Parathyroid adenoma (tissue), 2 donors: Measurements from ENCODE around the gene ZNF507.

ENCODE experiments used
- H2AFZ ChIP-seq: fragments of 300-600 bp; sonication (generic); one replicate; pipeline ENCODE4 v1.7.0; 2017; ENCODE audit warnings: antibody characterized with exemption, mild to moderate bottlenecking
- H3K27ac ChIP-seq: fragments of 300-600 bp; sonication (generic); one replicate; pipeline ENCODE4 v1.7.0; 2017
- H3K27me3 ChIP-seq: fragments of 300-600 bp; sonication (generic); one replicate; pipeline ENCODE4 v1.7.0; 2017; ENCODE audit warnings: low read length; ENCODE audit not compliant: control insufficient read depth, insufficient read depth
- H3K36me3 ChIP-seq: fragments of 300-600 bp; sonication (generic); one replicate; pipeline ENCODE4 v1.7.0; 2017; ENCODE audit warnings: low read length; ENCODE audit not compliant: control insufficient read depth, insufficient read depth
- H3K4me1 ChIP-seq: fragments of 300-600 bp; sonication (generic); one replicate; pipeline ENCODE4 v1.7.0; 2017; ENCODE audit warnings: control low read depth
- H3K4me2 ChIP-seq: fragments of 300-600 bp; sonication (generic); one replicate; pipeline ENCODE4 v1.7.0; 2017; ENCODE audit warnings: low read length
- H3K4me3 ChIP-seq: fragments of 300-600 bp; sonication (generic); one replicate; pipeline ENCODE4 v1.7.0; 2017; ENCODE audit warnings: low read depth, low read length
- H3K79me2 ChIP-seq: fragments of 300-600 bp; sonication (generic); one replicate; pipeline ENCODE4 v1.7.0; 2017; ENCODE audit warnings: control low read depth
- H3K9ac ChIP-seq: fragments of 300-600 bp; sonication (generic); one replicate; pipeline ENCODE4 v1.7.0; 2017; ENCODE audit warnings: mild to moderate bottlenecking
- H3K9me3 ChIP-seq: fragments of 300-600 bp; sonication (generic); one replicate; pipeline ENCODE4 v1.7.0; 2017; ENCODE audit warnings: low read length; ENCODE audit not compliant: control insufficient read depth
- CTCF ChIP-seq: fragments of 300-600 bp; sonication (generic); IDR thresholded peaks from one replicate; pipeline ENCODE4 v1.7.0; 2017; ENCODE audit warnings: antibody characterized with exemption, mild to moderate bottlenecking
- donor health status: primary hyperparathyroidism.

The ZNF507 gene

GRCh38 chr19:32401992-32402391, 56.6 kb downstream of the ZNF507 start:
- no peak overlapping the region for H2AFZ ChIP-seq
- H3K9me3 ChIP-seq, result no peaks in the 10 kb centered on the region
- no peak for TF ChIP-seq CTCF
- H3K4me3 ChIP-seq, result no peak overlapping the region
- no peaks in the 10 kb centered on the region for H3K27me3 ChIP-seq
- no peaks in the 10 kb centered on the region for H3K36me3 ChIP-seq
- no peak overlapping the region for H3K27ac ChIP-seq
- H3K4me1 ChIP-seq, result no peaks in the 10 kb centered on the region
- H3K4me2 ChIP-seq, result no peak overlapping the region
- H3K9ac ChIP-seq, result no peak overlapping the region
- H3K79me2 ChIP-seq, result no peaks in the 10 kb centered on the region

GRCh38 chr19:32403291-32403995, 58.0 kb downstream of the ZNF507 start:
- no peak overlapping the region for H2AFZ ChIP-seq
- peaks cover 1% of the 10 kb centered on the region for H3K36me3 ChIP-seq
- H3K27me3 ChIP-seq, result no peaks in the 10 kb centered on the region
- no peaks in the 10 kb centered on the region for H3K79me2 ChIP-seq
- no peak overlapping the region for H3K4me2 ChIP-seq
- no peak overlapping the region for H3K27ac ChIP-seq
- no peak for TF ChIP-seq CTCF
- H3K4me1 ChIP-seq, result no peaks in the 10 kb centered on the region
- no peaks in the 10 kb centered on the region for H3K9me3 ChIP-seq
- H3K4me3 ChIP-seq, result no peak overlapping the region
- H3K9ac ChIP-seq, result no peak overlapping the region

DNA sequence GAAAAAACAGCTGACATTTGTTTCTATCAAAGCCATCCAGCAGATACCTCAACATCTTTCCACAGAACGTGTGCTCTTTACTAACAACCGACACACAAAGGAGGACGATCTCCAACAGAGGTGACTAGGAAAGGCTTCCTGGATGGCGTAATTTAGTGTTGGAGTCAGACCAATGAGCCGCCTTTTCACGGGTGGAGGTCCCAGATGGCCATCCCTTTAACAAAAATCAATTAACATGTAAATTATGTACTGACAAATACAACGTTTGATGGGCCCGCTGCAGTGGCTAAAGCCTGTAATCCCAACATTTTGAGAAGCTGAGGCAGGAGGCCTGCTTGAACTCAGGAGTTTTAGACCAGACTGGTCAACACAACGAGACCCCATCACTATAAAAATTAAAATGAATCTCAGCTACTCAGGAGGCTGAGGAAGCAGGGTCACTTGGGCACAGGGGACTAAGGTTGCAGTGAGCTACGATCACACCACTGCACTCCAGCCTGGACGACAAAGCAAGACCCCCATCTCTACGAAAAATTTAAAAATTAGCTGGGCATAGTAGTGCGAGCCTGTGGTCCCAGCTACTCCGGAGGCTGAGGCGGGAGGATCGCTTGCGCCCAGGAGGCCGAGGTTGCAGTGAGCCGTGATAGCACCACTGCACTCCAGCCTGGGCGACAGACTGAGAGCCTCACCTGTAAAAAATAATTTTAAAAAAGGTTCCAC, 59.0 kb downstream of the ZNF507 start:
- Histone ChIP-seq H3K9me3 (no peaks in the 10 kb centered on the region), H3K9ac (peak overlapping the region; percentile 97), H3K4me2 (peak overlapping the region; percentile 91), H3K27ac (peak overlapping the region; percentile 97), H2AFZ (peak overlapping the region; percentile 96), H3K79me2 (no peaks in the 10 kb centered on the region), H3K27me3 (no peaks in the 10 kb centered on the region), H3K4me3 (peak overlapping the region; percentile 99), H3K4me1 (no peaks in the 10 kb centered on the region), H3K36me3 (peaks cover 2% of the 10 kb centered on the region)
- no peak for TF ChIP-seq CTCF

GRCh38 chr19:32404933-32405430, 59.6 kb downstream of the ZNF507 start:
- H3K4me3 ChIP-seq, result peak overlapping the region; percentile 99
- peaks cover 2% of the 10 kb centered on the region for H3K36me3 ChIP-seq
- H3K4me2 ChIP-seq, result peak overlapping the region; percentile 91
- H3K9ac ChIP-seq, result peak overlapping the region; percentile 97
- no peaks in the 10 kb centered on the region for H3K79me2 ChIP-seq
- H3K27me3 ChIP-seq, result no peaks in the 10 kb centered on the region
- TF ChIP-seq CTCF, result no peak
- no peaks in the 10 kb centered on the region for H3K9me3 ChIP-seq
- peak overlapping the region; percentile 97 for H3K27ac ChIP-seq
- no peaks in the 10 kb centered on the region for H3K4me1 ChIP-seq
- H2AFZ ChIP-seq, result peak overlapping the region; percentile 96
